WTC11 (cell line): ENCODE data around the gene PPIP5K2. TPM values are rescaled to one million over a fixed set of nuclear protein-coding genes. Genes with fewer than 3 reads are reported as not detected.
A peak's percentile ranks its signal among the peaks of the same experiment; 100 is the strongest.

ENCODE experiments used
- ATAC-seq: fragments of 200-7000 bp; cut with Tn5 transposase; 2 replicates; pipeline ENCODE4 v1.10.0; 2021; ENCODE audit warnings: mild to moderate bottlenecking, moderate library complexity
- CTCF ChIA-PET: fragments of 300-600 bp; sonication (Branson Sonifier 250); formaldehyde crosslinking; loops from one replicate; lab custom pipeline; 2021; ENCODE audit warnings: antibody characterized with exemption; lab: Charles Lee
- POLR2A ChIA-PET: fragments of 350-600 bp; sonication (Branson Sonifier 250); formaldehyde crosslinking; loops from one replicate; lab custom pipeline; 2021; ENCODE audit warnings: antibody characterized with exemption; lab: Charles Lee
- DNase-seq: peaks from one replicate; pipeline ENCODE4 v3.0.0; 2021; ENCODE audit warnings: low spot score
- H3K27ac Mint-ChIP-seq: 2 replicates; pipeline ENCODE4 v1.8.0; 2021; ENCODE audit warnings: mixed read lengths
- H3K27me3 Mint-ChIP-seq: 2 replicates; pipeline ENCODE4 v1.8.0; 2021; ENCODE audit warnings: low read depth, mild to moderate bottlenecking, moderate library complexity, mixed read lengths
- H3K36me3 Mint-ChIP-seq: 2 replicates; pipeline ENCODE4 v1.8.0; 2021; ENCODE audit warnings: mixed read lengths
- H3K4me1 Mint-ChIP-seq: 2 replicates; pipeline ENCODE4 v1.8.0; 2022; ENCODE audit warnings: mixed read lengths
- H3K4me3 Mint-ChIP-seq: 2 replicates; pipeline ENCODE4 v1.8.0; 2021; ENCODE audit warnings: mild to moderate bottlenecking, moderate library complexity, mixed read lengths
- H3K9me3 Mint-ChIP-seq: 2 replicates; pipeline ENCODE4 v1.8.0; 2021; ENCODE audit warnings: mixed read lengths
- ATF3 ChIP-seq: sonication (generic); formaldehyde crosslinking; conservative IDR thresholded peaks from 2 replicates; pipeline ENCODE4 v1.8.1; 2022; ENCODE audit warnings: mild to moderate bottlenecking, missing genetic modification reagents
- CREB1 ChIP-seq: sonication (generic); formaldehyde crosslinking; IDR thresholded peaks from 2 replicates; pipeline ENCODE4 v1.8.0; 2023; ENCODE audit warnings: mild to moderate bottlenecking, missing genetic modification reagents
- E2F1 ChIP-seq: sonication (generic); formaldehyde crosslinking; IDR thresholded peaks from 2 replicates; pipeline ENCODE4 v1.8.0; 2022; ENCODE audit warnings: mild to moderate bottlenecking, missing genetic modification reagents
- FOXP1 ChIP-seq: sonication (generic); formaldehyde crosslinking; IDR thresholded peaks from 2 replicates; pipeline ENCODE4 v1.8.0; 2022; ENCODE audit warnings: missing genetic modification reagents, mild to moderate bottlenecking, moderate library complexity, borderline replicate concordance
- HMGXB4 ChIP-seq: sonication (generic); formaldehyde crosslinking; IDR thresholded peaks from 2 replicates; pipeline ENCODE4 v1.8.1; 2023; ENCODE audit warnings: mild to moderate bottlenecking, moderate library complexity, missing genetic modification reagents
- JUN ChIP-seq: sonication (generic); formaldehyde crosslinking; IDR thresholded peaks from 2 replicates; pipeline ENCODE4 v1.8.0; 2023; ENCODE audit warnings: mild to moderate bottlenecking, missing genetic modification reagents
- MYBL2 ChIP-seq: sonication (generic); formaldehyde crosslinking; IDR thresholded peaks from 2 replicates; pipeline ENCODE4 v1.8.1; 2023; ENCODE audit warnings: mild to moderate bottlenecking, moderate library complexity, missing genetic modification reagents
- NR3C1 ChIP-seq: sonication (generic); formaldehyde crosslinking; conservative IDR thresholded peaks from 2 replicates; pipeline ENCODE4 v1.8.1; 2023; ENCODE audit warnings: low read depth, mild to moderate bottlenecking, missing genetic modification reagents
- RELA ChIP-seq: sonication (generic); formaldehyde crosslinking; IDR thresholded peaks from 2 replicates; pipeline ENCODE4 v1.8.1; 2022; ENCODE audit warnings: missing genetic modification reagents, mild to moderate bottlenecking, borderline replicate concordance
- RORB ChIP-seq: fragments of 250-450 bp; sonication (Bioruptor Pico); IDR thresholded peaks from 2 replicates; pipeline ENCODE4 v1.9.0; 2021; ENCODE audit warnings: mild to moderate bottlenecking
- SMAD3 ChIP-seq: sonication (generic); formaldehyde crosslinking; IDR thresholded peaks from 2 replicates; pipeline ENCODE4 v1.8.0; 2022; ENCODE audit warnings: missing genetic modification reagents, mild to moderate bottlenecking, borderline replicate concordance
- SP1 ChIP-seq: sonication (generic); formaldehyde crosslinking; conservative IDR thresholded peaks from 2 replicates; pipeline ENCODE4 v1.8.1; 2022; ENCODE audit warnings: missing genetic modification reagents
- TCF7 ChIP-seq: sonication (generic); formaldehyde crosslinking; IDR thresholded peaks from 2 replicates; pipeline ENCODE4 v1.8.0; 2022; ENCODE audit warnings: mild to moderate bottlenecking, low read depth, missing genetic modification reagents, moderate library complexity
- TEAD4 ChIP-seq: sonication (generic); formaldehyde crosslinking; IDR thresholded peaks from 2 replicates; pipeline ENCODE4 v1.8.0; 2022; ENCODE audit warnings: mild to moderate bottlenecking, missing genetic modification reagents
- ZNF219 ChIP-seq: sonication (generic); formaldehyde crosslinking; IDR thresholded peaks from 2 replicates; pipeline ENCODE4 v1.8.0; 2023; ENCODE audit warnings: missing genetic modification reagents, mild to moderate bottlenecking, borderline replicate concordance
- ZNF232 ChIP-seq: sonication (generic); formaldehyde crosslinking; IDR thresholded peaks from 2 replicates; pipeline ENCODE4 v1.8.0; 2022; ENCODE audit warnings: mild to moderate bottlenecking, missing genetic modification reagents
- ZNF396 ChIP-seq: fragments of 250-450 bp; sonication (Bioruptor Pico); IDR thresholded peaks from 2 replicates; pipeline ENCODE4 v1.8.0; 2021; ENCODE audit warnings: mild to moderate bottlenecking, moderate library complexity, borderline replicate concordance
- ZNF423 ChIP-seq: fragments of 250-450 bp; sonication (Bioruptor Pico); IDR thresholded peaks from 2 replicates; pipeline ENCODE4 v2.1.2; 2022; ENCODE audit warnings: mild to moderate bottlenecking, moderate library complexity
- total RNA-seq: library from RNA; stranded (reverse); gene quantifications from 3 replicates; pipeline ENCODE4 v1.2.3, GENCODE V29; 2021
- TF ChIP-seq, protein P1 (sequence below): sonication (generic); formaldehyde crosslinking; IDR thresholded peaks from 2 replicates; pipeline ENCODE4 v1.8.1; 2022; ENCODE audit warnings: mild to moderate bottlenecking, missing genetic modification reagents, moderate library complexity, borderline replicate concordance
- TF ChIP-seq, protein P2 (sequence below): sonication (generic); formaldehyde crosslinking; IDR thresholded peaks from 2 replicates; pipeline ENCODE4 v1.8.1; 2022; ENCODE audit warnings: missing genetic modification reagents, borderline replicate concordance
- TF ChIP-seq, protein P3 (sequence below): sonication (generic); formaldehyde crosslinking; IDR thresholded peaks from 2 replicates; pipeline ENCODE4 v1.8.1; 2022; ENCODE audit warnings: mild to moderate bottlenecking, moderate library complexity, missing genetic modification reagents
- TF ChIP-seq, protein P4 (sequence below): sonication (generic); formaldehyde crosslinking; IDR thresholded peaks from 2 replicates; pipeline ENCODE4 v1.8.0; 2023; ENCODE audit warnings: mild to moderate bottlenecking, missing genetic modification reagents
- TF ChIP-seq, protein P5 (sequence below): fragments of 250-450 bp; sonication (Bioruptor Pico); IDR thresholded peaks from 2 replicates; pipeline ENCODE4 v1.9.0; 2021; ENCODE audit warnings: moderate library complexity, mild to moderate bottlenecking, inconsistent platforms, borderline replicate concordance
- TF ChIP-seq, protein P6 (sequence below): fragments of 250-450 bp; sonication (Bioruptor Pico); IDR thresholded peaks from 2 replicates; pipeline ENCODE4 v1.8.0; 2021; ENCODE audit warnings: mild to moderate bottlenecking

Gene PPIP5K2
- total RNA-seq, 1 experiment from 2014 or later: 67.6 TPM

DNA sequence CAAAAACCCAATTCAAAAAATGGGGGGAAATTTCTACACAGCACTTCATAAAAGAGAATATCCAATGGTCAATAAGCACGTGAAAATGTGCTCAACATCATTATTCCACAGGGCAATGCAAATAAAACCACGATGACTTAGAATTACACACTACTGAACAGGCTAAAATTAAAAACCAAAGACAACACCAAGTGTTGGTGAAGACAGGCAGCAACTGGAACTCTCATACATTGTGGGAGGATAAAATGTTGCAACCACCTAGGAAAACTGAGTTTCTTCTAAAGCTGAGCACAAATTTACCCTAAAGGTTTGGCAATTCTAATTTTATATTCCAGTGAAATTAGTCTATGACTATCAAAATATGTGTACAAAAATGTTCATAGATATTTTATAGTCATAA lies 9.7 kb upstream of the PPIP5K2 start (continued):
- TF ChIP-seq E2F1 (CRISPR knock-in tag) (no peak), ZNF396 (CRISPR knock-in tag) (no peak), TEAD4 (CRISPR knock-in tag) (no peak), ZNF423 (CRISPR knock-in tag) (no peak)
- TF ChIP-seq, protein P1, sequence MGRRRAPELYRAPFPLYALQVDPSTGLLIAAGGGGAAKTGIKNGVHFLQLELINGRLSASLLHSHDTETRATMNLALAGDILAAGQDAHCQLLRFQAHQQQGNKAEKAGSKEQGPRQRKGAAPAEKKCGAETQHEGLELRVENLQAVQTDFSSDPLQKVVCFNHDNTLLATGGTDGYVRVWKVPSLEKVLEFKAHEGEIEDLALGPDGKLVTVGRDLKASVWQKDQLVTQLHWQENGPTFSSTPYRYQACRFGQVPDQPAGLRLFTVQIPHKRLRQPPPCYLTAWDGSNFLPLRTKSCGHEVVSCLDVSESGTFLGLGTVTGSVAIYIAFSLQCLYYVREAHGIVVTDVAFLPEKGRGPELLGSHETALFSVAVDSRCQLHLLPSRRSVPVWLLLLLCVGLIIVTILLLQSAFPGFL (CRISPR knock-in tag): no peak
- TF ChIP-seq, all 79 proteins: peak for 0

GRCh38 chr5:103111468-103111867 lies 8.6 kb upstream of the PPIP5K2 start:
- Mint-ChIP-seq H3K4me3 (no peak overlapping the region), H3K9me3 (peaks cover 6% of the 10 kb centered on the region), H3K4me1 (peaks cover 24% of the 10 kb centered on the region), H3K27me3 (no peaks in the 10 kb centered on the region)
- TF ChIP-seq, protein P2, sequence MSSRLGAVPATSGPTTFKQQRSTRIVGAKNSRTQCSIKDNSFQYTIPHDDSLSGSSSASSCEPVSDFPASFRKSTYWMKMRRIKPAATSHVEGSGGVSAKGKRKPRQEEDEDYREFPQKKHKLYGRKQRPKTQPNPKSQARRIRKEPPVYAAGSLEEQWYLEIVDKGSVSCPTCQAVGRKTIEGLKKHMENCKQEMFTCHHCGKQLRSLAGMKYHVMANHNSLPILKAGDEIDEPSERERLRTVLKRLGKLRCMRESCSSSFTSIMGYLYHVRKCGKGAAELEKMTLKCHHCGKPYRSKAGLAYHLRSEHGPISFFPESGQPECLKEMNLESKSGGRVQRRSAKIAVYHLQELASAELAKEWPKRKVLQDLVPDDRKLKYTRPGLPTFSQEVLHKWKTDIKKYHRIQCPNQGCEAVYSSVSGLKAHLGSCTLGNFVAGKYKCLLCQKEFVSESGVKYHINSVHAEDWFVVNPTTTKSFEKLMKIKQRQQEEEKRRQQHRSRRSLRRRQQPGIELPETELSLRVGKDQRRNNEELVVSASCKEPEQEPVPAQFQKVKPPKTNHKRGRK (CRISPR knock-in tag): no peak
- TF ChIP-seq CREB1 (CRISPR knock-in tag): no peak
- TF ChIP-seq RORB: no peak
- TF ChIP-seq, protein P3, sequence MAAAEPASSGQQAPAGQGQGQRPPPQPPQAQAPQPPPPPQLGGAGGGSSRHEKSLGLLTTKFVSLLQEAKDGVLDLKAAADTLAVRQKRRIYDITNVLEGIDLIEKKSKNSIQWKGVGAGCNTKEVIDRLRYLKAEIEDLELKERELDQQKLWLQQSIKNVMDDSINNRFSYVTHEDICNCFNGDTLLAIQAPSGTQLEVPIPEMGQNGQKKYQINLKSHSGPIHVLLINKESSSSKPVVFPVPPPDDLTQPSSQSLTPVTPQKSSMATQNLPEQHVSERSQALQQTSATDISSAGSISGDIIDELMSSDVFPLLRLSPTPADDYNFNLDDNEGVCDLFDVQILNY (CRISPR knock-in tag): no peak
- no peak for TF ChIP-seq TCF7 (CRISPR knock-in tag)
- no peak for TF ChIP-seq JUN (CRISPR knock-in tag)
- TF ChIP-seq, protein P4, sequence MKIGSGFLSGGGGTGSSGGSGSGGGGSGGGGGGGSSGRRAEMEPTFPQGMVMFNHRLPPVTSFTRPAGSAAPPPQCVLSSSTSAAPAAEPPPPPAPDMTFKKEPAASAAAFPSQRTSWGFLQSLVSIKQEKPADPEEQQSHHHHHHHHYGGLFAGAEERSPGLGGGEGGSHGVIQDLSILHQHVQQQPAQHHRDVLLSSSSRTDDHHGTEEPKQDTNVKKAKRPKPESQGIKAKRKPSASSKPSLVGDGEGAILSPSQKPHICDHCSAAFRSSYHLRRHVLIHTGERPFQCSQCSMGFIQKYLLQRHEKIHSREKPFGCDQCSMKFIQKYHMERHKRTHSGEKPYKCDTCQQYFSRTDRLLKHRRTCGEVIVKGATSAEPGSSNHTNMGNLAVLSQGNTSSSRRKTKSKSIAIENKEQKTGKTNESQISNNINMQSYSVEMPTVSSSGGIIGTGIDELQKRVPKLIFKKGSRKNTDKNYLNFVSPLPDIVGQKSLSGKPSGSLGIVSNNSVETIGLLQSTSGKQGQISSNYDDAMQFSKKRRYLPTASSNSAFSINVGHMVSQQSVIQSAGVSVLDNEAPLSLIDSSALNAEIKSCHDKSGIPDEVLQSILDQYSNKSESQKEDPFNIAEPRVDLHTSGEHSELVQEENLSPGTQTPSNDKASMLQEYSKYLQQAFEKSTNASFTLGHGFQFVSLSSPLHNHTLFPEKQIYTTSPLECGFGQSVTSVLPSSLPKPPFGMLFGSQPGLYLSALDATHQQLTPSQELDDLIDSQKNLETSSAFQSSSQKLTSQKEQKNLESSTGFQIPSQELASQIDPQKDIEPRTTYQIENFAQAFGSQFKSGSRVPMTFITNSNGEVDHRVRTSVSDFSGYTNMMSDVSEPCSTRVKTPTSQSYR: no peak
- no peak for TF ChIP-seq ZNF219 (CRISPR knock-in tag)
- TF ChIP-seq, protein P5, sequence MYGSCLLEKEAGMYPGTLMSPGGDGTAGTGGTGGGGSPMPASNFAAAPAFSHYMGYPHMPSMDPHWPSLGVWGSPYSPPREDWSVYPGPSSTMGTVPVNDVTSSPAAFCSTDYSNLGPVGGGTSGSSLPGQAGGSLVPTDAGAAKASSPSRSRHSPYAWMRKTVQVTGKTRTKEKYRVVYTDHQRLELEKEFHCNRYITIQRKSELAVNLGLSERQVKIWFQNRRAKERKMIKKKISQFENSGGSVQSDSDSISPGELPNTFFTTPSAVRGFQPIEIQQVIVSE: no peak
- no peak for TF ChIP-seq E2F1 (CRISPR knock-in tag)
- TF ChIP-seq SMAD3 (CRISPR knock-in tag): no peak
- TF ChIP-seq ZNF232 (CRISPR knock-in tag): no peak
- TF ChIP-seq MYBL2 (CRISPR knock-in tag): no peak
- TF ChIP-seq, protein P6, sequence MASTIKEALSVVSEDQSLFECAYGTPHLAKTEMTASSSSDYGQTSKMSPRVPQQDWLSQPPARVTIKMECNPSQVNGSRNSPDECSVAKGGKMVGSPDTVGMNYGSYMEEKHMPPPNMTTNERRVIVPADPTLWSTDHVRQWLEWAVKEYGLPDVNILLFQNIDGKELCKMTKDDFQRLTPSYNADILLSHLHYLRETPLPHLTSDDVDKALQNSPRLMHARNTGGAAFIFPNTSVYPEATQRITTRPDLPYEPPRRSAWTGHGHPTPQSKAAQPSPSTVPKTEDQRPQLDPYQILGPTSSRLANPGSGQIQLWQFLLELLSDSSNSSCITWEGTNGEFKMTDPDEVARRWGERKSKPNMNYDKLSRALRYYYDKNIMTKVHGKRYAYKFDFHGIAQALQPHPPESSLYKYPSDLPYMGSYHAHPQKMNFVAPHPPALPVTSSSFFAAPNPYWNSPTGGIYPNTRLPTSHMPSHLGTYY (CRISPR knock-in tag): no peak
- TF ChIP-seq RELA: no peak
- TF ChIP-seq FOXP1 (CRISPR knock-in tag): no peak
- TF ChIP-seq HMGXB4: no peak
- TF ChIP-seq ATF3 (CRISPR knock-in tag): no peak
- TF ChIP-seq SP1 (CRISPR knock-in tag): no peak
- no peak for TF ChIP-seq NR3C1 (CRISPR knock-in tag)
- TF ChIP-seq, all 79 proteins: peak for 0
- no peak for DNase-seq
- Mint-ChIP-seq H3K36me3 (no peaks in the 10 kb centered on the region), H3K27ac (no peak overlapping the region)
- POLR2A ChIA-PET: no interaction called here
- CTCF ChIA-PET: no interaction called here
- ATAC-seq: peak; percentile 30
